Activated CD8-positive, alpha-beta memory T cell treated with anti-CD3 and anti-CD28 coated beads, Interleukin-2, amount 50 U/mL, for 48 hours (primary cell): ENCODE results near the gene ZBTB8OS.
"Not testable (repeated sequence)": the region's sequence is repeated elsewhere in the genome, so short reads cannot be mapped to it uniquely, and the experiment has no call there.

Source experiments
- DNase-seq: peaks from one replicate; pipeline ENCODE4 v3.0.0-alpha.2; 2020

Gene ZBTB8OS

GRCh38 chr1:32650248-32650751 lies at the start of gene ZBTB8OS:
Gene ZBTB8OS (minus strand): TSS chr1:32650550. CDS start chr1:32650529, 21 bp downstream.
- DNase-seq = peak; percentile 88

GRCh38 chr1:32696996-32697395 lies 46.6 kb upstream of the ZBTB8OS start:
- not testable (repeated sequence) for DNase-seq

DNA sequence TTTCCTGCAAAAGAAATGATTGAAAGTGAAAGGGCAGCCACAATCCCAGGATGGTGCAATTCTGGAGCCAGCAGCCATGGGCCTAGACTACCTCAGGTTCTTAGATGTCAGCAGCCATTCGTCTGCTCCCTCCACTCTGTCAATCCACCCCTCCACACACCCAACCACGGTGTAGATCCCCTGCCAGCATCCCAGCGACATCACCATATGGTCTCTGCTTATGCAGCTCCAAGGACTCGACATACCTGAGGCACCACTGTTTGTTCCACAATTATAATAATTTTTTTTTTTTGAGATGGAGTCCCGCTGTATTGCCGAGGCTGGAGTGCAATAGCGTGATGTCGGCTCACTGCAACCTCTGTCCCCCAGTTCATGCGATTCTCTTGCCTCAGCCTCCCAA lies 45.7 kb upstream of the ZBTB8OS start:
- no peak for DNase-seq

DNA sequence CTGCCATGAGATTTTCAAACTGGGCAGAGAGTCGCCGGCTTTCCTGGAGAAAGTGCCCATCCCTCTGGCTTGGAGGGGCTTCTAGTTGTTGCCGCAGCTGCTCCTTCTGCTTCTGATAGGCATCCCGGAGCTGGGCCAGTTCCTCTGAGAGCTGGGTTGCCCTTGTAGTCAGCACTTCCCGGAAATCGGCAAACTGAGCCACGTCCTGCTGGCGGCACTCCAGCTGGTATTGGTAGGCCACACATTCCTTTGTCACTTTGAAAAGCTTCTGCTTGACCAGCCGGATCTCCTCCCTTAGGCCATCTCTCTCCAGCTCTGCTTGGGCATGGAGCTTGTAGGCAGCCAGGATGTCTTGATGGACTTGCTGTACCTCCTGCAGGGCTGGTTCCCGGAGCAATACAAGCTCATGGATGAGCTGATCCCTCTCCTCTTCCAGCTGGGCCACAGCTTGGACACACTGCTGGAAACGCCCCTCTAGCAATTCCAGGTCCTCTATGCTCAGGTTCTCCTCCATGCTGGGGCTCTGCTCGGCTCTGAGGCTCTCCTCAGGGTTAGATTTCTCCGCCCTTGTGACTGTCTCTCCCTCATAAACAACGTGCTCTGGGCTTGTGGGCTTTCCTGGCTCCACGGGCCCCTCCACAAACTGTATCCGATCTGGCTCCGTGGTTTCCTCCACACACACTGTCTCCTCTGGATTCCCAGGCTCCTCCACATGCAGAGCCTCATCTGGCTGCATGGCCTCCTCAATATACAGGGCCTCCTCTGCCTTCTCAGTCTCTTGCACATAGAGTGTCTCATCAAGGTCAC lies 45.0 kb upstream of the ZBTB8OS start:
- no peak for DNase-seq

DNA sequence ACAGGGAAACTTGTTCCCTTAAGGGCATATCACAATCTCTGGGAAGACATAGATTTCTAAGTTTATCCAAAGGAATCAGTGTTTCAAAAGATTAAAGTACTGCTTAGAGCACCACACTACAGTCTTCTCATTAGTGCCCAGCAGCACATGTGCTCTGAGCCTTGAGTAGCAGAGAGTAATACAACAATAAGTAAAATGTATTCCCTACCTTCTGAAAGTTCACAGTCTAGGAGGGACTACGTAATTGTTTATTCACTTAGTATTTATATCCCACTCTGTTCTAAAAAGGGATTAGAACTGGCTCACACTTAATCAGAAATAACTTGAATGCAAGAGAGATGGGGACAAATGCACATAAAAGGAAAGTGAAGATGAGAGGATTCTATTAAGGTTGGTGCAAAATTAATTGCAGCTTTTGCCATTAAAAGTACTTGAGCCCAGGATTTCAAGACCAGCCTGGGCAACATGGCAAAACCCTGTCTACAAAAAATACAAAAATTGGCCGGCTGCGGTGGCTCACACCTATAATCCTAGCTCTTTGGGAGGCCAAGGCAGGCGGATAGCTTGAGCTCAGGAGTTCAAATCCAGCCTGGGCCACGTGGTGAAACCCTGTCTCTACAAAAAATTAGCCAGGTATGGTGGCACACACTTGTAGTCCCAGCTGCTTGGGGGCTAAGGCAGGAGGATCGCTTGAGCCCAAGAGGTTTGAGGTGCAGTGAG lies 43.3 kb upstream of the ZBTB8OS start:
- DNase-seq = no peak

GRCh38 chr1:32686387-32686786 lies 36.0 kb upstream of the ZBTB8OS start:
- DNase-seq = no peak

DNA sequence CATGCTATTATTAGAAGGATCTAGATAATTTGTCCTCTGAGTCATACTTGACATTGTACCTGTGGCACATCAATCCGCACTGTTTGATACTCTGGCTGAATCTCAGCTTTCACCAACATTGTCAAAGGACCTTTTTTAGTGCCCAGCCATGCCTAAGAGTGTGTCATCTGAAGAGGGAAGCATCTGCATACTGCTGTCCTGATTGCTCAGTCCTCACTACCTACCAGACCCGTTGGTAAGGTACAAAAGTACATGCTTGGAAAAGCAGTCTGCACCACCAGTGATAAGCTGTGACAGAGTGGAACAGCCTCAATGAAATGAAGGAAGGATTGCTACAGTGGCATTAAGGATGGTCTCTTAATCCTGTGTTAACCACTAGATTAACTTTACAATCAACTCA lies 35.1 kb upstream of the ZBTB8OS start:
- DNase-seq = no peak

GRCh38 chr1:32684167-32684811 lies 33.9 kb upstream of the ZBTB8OS start:
- DNase-seq = no peak

DNA sequence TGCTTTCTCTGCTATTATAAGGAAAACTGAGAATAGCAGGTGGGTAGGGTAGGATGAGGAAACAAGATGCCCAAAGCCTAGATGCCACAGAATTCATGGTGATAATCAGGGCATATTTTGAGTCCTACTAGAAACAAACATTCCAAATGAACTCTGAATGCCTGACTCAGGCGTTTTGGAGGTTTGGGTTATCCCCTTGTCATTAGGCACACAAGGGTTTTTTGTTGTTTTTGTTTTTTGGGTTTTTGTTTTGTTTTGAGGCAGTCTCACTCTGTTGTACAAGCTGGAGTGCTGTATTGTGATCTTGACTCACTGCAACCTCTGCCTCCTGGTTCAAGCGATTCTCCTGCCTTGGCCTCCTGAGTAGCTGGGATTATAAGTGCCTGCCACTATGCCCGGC lies 33.0 kb upstream of the ZBTB8OS start:
- DNase-seq = no peak

GRCh38 chr1:32681999-32682398 lies 31.6 kb upstream of the ZBTB8OS start:
- DNase-seq = no peak

GRCh38 chr1:32681509-32681908 lies 31.2 kb upstream of the ZBTB8OS start:
- no peak for DNase-seq

GRCh38 chr1:32680642-32681041 lies 30.3 kb upstream of the ZBTB8OS start:
- no peak for DNase-seq

GRCh38 chr1:32679993-32680392 lies 29.6 kb upstream of the ZBTB8OS start:
- DNase-seq = not testable (repeated sequence)

GRCh38 chr1:32676945-32677344 lies 26.6 kb upstream of the ZBTB8OS start:
- DNase-seq = no peak

DNA sequence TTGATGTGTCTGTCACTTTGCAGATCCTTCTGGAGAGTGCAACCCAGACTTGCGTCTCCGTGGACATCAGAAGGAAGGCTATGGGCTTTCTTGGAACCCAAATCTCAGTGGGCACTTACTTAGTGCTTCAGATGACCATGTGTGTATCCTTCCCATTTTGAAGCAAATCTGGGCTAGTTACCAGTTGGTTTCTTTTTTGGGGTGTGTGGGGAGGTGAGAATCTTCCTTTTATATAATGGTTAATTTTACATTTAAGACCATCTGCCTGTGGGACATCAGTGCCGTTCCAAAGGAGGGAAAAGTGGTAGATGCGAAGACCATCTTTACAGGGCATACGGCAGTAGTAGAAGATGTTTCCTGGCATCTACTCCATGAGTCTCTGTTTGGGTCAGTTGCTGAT lies 18.4 kb upstream of the ZBTB8OS start:
- not testable (repeated sequence) for DNase-seq

DNA sequence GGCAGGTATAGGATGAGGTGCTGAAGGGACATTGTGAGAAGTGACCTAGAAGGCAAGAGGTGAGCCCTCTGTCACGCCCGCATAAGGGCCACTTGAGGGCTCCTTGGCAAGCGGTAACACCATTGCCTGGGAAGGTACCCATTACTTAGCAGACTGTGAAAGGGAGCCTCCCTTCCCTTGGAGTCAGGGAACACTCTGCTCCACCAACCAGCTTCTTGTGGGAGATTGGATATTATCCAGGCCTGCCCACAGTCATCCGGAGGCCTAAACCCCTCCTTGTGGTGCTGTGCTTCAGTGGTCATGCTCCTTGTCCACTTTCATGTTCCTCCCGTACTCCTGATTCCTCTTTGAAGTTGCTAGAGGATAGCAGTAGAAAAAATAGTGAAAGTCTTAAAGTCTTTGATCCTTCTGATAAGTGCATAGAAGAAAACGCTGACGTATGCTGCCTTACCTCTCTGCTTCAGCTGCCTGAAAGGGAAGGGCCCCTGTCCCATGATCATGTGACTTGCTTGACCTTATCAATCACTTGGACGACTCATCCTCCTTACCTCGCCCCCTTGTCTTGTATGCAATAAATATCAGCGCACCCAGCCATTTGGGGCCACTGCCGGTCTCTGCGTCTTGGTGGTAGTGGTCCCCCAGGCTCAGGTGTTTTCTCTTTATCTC lies 16.7 kb upstream of the ZBTB8OS start:
- DNase-seq = no peak

GRCh38 chr1:32665915-32666314 lies 15.6 kb upstream of the ZBTB8OS start:
- DNase-seq = no peak

GRCh38 chr1:32659581-32659980 lies 9.2 kb upstream of the ZBTB8OS start:
- DNase-seq = no peak

DNA sequence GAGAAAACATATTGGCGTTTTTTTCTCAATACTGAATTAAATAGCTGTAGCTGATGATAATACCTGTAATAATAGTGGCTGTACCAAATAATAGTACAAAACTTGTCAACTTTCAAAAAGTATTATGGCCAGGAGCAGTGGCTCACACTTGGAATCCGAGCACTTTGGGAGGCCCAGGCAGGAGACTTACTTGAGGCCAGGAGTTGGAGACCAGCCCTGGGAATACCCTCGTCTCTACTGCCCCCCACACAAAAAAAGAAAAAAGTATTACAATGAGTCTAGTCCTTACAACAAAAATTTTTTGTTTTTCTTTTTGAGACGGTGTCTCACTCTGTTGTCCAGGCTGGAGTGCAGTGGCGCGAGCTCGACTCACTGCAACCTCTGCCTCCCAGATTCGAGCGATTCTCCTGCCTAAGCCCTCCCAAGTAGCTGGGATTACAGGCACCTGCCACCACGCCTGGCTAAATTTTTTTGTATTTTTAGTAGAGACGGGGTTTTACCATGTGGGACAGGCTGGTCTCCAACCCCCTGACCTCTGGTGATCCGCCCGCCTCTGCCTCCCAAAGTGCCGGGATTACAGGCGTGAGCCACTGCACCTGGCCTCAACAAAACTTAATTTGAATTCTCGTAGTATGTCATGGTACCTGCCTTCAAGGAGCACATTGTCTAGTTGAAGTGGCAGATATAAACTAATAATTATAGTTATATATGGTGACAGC lies 2.1 kb upstream of the ZBTB8OS start:
- DNase-seq = no peak

GRCh38 chr1:32651461-32652073 lies 1.2 kb upstream of the ZBTB8OS start:
- no peak for DNase-seq

GRCh38 chr1:32650752-32651460 lies 556 bp upstream of the ZBTB8OS start, which contains the start of gene RBBP4:
Gene RBBP4 (plus strand): TSS chr1:32651208. CDS start chr1:32651307, 99 bp downstream.
- DNase-seq = peak; percentile 99
